Measurements from ENCODE around the gene RNF150.
"Not testable (repeated sequence)": the region's sequence is repeated elsewhere in the genome, so short reads cannot be mapped to it uniquely, and the experiment has no call there.

The RNF150 gene

DNA sequence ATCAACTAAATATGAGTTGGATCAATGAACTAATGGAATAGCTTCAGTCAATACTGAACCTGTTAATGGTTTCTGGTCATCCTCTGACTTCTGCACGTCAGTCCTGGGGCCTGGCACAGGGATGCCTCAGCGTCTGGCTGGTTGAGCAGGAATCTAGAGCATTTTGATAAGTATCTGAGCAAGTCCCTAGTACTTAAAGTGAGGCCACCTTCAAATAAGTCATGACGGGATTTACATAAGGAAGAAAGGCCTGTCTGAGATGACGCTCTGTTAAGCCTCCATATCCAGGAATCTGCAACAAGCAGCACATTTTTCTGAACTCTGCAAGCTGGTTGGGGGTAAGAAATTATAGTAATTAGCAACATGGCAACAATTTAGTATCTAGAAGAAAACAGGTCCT, 293.9 kb downstream of the RNF150 start:
- in situ Hi-C loops (cut with MboI; ENCODE audit: low sequenced_read_pairs): no loop called here

DNA sequence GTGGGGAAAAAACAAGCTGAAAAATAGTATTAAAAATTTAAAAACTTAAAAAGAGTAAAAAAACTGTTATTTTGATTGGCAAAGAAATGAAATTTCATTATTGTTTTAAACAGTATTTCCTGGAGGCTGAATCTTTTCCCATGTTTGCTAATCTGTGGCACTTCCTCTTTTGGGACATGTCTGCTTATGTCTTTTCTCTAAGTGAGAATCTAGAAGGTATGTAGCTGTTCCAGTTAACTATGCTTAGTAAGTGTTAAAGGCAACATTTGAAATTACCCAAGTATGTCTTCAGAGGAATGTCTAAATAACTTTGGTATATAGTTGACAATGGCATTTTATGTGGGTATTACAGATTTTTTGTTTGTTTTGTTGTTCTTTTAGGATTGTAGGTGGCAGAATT, 295.5 kb downstream of the RNF150 start:
- in situ Hi-C loops (cut with MboI; ENCODE audit: low sequenced_read_pairs): no loop called here

DNA sequence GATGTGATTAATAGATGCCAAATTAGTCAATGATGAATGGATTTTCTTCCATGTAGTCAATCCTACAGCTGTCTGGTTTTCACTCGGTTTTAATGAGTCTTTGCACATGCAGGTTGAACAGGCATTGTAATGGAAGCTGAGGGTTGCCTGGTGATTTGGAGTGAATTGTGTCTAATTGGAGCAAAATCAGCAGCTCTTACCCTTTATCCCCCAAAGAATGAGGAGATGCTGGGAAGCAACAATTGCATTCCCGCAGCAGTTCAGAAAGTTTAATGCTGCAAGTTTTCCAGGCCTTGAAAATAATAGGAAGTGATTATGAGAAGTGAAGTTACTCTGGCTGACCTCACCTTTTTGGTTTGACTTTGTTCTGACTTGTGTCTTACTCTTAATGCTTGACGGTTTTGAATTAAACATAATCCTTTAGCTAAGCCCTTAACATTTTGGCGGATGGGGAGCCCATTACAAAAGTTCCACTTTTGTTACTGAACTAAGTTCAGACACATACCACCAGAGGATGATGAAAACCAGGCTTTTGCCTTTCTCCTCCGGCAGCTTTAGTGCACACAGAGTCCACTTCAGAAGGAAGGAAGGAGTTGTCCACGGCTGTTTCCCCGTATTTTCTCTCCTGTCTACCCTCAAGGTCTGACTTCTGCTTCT, 298.3 kb downstream of the RNF150 start:
- in situ Hi-C loops (cut with MboI; ENCODE audit: low sequenced_read_pairs): no loop called here

DNA sequence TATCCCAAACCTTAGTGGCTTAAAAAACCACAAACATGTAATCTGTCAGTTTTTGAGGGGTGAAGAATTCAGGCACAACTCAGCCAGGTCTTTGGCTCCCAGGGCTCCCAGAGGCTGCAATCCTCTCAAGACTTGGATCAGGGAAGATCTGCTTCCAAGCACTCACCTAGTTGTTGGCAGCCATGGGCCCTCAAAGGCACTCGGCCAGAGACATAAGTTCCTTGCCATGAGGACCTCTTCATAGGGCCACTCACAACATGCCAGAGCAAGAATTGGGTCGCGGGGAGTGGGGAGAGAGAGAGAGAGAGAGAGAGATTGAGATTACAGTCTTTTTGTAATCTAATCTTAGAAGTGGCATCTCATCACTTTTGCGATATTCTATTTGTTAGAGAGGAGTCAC, 300.0 kb downstream of the RNF150 start:
- in situ Hi-C loops (cut with MboI; ENCODE audit: low sequenced_read_pairs): no loop called here

DNA sequence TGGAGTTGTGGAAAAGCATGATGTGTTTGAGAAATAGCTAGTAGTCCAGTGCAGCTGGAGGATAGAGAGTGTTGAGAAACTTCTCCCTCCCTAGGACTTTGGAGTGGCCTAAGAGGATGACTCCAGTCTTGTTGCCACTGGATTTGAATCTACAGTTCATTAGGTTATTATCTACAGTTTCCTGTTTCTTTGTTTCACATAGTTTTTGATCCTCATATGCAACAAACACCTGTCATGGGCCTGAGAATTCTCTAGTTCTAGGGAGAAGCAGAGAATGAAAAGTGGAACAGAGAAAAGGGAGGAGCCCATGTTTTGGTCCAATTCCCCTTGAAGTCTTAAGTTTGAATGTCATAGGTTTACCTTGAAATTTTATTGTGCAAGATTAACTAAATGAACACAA, 303.4 kb downstream of the RNF150 start:
- in situ Hi-C loops (cut with MboI; ENCODE audit: low sequenced_read_pairs): no loop called here

DNA sequence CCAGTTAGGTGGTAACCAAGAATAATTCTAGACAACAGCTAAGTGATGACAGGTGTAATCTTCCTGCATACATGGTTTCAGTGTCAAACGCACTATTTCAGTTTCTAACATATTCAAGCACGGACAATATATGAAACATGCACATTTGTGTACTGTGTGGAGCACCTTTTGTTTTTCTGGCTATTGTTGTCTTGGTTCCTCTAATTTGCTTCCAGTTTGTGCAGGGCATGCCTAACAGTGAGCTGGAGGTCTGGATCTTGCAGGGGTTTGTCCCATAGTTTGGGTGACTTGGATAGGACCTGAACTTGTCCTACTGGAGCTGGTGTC, 306.6 kb downstream of the RNF150 start:
- in situ Hi-C loops (cut with MboI; ENCODE audit: low sequenced_read_pairs): no loop called here

DNA sequence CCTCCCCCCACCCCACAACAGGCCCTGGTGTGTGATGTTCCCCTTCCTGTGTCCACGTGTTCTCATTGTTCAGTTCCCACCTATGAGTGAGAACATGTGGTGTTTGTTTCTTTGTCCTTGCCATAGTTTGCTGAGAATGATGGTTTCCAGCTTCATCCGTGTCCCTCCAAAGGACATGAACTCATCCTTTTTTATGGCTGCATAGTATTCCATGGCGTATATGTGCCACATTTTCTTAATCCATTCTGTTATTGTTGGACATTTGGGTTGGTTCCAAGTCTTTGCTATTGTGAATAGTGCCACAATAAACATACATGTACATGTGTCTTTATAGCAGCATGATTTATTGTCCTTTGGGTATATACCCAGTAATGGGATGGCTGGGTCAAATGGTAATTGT, 312.7 kb downstream of the RNF150 start:
- in situ Hi-C loops (cut with MboI; ENCODE audit: low sequenced_read_pairs): not testable (repeated sequence)

DNA sequence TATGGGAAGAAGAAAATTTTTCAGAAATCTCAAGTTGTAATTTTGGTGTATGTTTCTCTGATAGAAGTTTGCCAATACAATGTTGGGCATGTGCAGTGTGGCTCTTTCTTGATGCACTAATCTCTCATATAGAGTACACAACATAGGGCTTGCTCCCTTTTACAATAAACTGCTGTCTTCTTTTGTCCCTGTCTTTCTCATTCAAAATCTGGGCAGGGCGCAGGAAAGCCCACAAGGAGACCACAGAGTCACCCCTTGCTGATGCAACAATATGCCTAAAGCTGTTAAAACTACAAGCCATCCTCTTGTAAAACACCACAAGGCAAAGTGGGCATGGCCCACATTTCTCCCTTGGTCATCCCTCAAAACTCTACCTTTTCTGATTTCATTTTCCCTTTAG, 313.7 kb downstream of the RNF150 start:
- in situ Hi-C loops (cut with MboI; ENCODE audit: low sequenced_read_pairs): no loop called here

DNA sequence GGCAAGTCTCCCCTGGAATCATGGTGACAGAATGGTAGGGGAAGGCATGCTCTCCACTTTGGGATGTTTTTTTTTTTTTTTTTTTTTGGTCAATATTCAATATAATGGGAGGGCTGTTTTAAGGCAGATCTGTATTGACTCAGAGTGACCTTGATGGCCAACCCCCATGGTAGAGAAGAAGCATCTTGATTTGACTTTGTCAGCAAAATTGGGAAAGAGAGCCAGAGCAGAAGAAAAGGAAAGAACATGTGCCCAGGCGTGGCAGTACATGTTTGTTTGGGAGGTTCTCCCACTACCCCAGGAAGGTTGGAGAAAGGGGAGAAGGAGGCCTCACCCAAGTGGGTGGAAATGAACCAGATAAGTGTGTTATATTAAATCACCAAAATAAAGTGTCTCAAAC, 314.8 kb downstream of the RNF150 start:
- in situ Hi-C loops (cut with MboI; ENCODE audit: low sequenced_read_pairs): no loop called here

DNA sequence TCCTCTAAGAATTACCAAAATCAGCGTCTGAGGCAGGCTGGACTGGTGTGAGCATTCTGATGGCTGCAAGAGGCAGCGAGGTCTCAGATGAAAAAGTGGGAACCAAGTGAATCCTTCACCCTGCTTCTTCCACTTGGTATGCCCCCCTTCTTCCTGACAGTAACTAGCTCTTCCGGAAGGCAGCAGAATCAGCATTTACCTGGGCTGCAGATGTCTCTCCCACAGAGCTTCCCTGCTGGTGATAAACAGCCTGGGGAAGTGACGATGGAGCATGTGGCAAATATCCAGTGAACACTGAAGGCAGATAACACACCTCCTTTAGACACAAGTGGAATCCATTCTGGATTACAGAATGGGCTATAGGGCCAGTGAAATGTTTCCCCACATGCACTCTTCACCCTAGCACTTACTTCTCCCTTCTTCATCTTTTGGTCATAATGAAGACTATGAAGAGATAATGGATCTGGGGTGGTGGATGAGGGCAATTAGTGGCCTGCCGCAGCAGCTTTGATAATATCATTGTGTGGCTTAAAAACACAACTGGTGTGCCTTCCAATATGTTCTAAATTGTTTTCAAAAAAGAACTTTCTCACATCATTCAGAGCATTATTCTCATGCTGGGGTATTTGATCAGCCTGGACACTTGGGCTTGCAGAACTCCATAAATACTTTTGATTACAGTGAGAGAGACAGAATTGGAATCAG, 316.3 kb downstream of the RNF150 start:
- in situ Hi-C loops (cut with MboI; ENCODE audit: low sequenced_read_pairs): no loop called here

DNA sequence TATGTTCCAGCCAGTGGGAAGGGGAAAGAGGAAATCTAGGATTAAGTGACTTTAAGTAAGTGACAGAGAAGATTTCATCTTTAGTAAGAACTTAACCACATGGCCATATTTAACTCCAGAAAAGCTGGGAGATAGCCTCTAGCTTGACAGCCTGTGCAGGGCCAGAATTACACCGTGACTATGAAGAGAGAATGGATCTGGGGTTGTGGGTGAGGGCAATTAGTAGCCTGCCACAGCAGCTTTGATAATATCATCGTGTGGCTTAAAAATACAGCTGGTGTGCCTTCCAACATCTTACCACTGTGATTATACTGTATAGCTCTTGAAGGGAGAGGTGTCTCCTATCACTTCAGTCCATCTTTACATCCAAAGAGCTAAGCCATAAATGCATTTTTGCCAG, 319.5 kb downstream of the RNF150 start:
- in situ Hi-C loops (cut with MboI; ENCODE audit: low sequenced_read_pairs): no loop called here

DNA sequence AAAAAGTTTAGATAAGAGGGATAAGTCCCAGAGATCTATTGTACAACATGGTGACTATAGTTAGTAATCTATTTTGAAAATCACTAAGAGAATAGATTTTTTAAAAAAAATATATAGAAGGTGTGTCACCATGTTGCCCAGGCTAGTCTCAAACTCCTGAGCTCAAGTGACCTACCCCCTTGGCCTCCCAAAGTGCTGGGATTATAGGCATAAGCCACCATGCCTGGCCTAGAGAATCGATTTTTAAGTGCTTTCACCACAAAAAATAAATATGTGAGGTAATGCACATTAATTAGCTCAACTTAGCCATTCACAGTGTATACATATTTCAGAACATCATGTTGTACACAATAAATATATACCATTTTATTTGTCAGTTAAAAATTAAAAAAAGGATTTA, 320.4 kb downstream of the RNF150 start:
- in situ Hi-C loops (cut with MboI; ENCODE audit: low sequenced_read_pairs): no loop called here

DNA sequence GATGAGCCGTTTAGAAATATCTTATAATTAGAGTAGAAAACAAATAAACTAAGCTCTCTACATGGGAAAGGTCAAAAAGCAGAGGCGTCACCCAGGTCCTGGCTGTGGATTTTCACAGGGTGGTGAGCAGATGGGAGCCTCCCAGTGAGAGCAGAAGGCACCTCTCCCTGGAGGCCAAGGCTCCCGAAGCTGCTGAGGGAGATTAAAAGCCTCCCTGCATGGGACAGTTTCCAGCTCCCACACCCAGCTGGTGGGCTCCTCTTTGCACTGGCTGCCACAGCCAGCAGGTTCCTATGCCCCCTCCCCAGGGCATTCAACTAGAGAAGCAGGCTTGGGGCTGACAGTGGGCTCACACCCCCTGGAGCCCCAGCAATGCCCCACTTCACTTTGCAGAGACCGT, 321.8 kb downstream of the RNF150 start:
- in situ Hi-C loops (cut with MboI; ENCODE audit: low sequenced_read_pairs): no loop called here

DNA sequence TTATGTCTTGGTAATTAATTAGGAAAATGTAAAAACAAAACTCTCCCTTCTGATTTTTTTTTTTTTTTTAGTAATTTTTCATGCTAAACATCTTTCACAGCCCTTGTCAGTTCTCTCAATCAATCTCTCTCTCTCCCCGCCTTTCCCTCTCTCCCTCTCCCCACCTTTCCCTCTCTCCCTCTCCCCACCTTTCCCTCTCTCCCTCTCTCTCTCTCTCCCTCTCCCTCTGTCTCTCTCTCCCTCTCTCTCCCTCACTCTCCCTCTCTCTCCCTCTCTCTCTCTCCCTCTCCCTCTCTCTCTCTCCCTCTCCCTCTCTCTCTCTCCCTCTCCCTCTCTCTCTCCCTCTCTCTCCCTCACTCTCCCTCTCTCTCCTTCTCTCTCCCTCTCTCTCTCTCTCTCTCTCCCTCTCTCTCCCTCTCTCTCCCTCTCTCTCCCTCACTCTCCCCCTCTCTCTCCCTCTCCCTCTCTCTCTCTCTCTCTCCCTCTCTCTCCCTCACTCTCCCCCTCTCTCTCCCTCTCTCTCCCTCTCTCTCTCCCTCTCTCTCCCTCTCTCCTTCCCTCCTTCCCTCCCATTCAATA, 322.6 kb downstream of the RNF150 start:
- in situ Hi-C loops (cut with MboI; ENCODE audit: low sequenced_read_pairs): not testable (repeated sequence)
